MM.1S (cell line): ENCODE results near the gene BAK1.

Experiments
- DNase-seq: peaks from one replicate; pipeline ENCODE4 v3.0.0-alpha.2; 2015
- H2AFZ ChIP-seq: fragments of 300-600 bp; sonication (generic); 2 replicates; pipeline ENCODE4 v1.6.0; 2016; ENCODE audit warnings: antibody characterized with exemption, low read length
- H3F3A ChIP-seq: fragments of 300-600 bp; sonication (generic); 2 replicates; pipeline ENCODE4 v1.6.1; 2016; ENCODE audit warnings: mild to moderate bottlenecking, antibody characterized with exemption, low read length, moderate library complexity, mixed read lengths; ENCODE audit not compliant: insufficient read depth
- H3K27ac ChIP-seq: fragments of 300-600 bp; sonication (generic); 2 replicates; pipeline ENCODE4 v1.5.1; 2016; ENCODE audit warnings: mild to moderate bottlenecking, low read length
- H3K27me3 ChIP-seq: fragments of 300-600 bp; sonication (generic); replicated peaks from 2 replicates; pipeline ENCODE4 v1.6.0; 2016; ENCODE audit warnings: low read length; ENCODE audit not compliant: insufficient read depth
- H3K36me3 ChIP-seq: fragments of 300-600 bp; sonication (generic); replicated peaks from 2 replicates; pipeline ENCODE4 v1.6.1; 2016; ENCODE audit warnings: mild to moderate bottlenecking, low read length, mixed read lengths; ENCODE audit not compliant: insufficient read depth
- H3K4me1 ChIP-seq: fragments of 300-600 bp; sonication (generic); 2 replicates; pipeline ENCODE4 v1.6.1; 2016; ENCODE audit warnings: low read length, mixed read lengths
- H3K4me2 ChIP-seq: fragments of 300-600 bp; sonication (generic); 2 replicates; pipeline ENCODE4 v1.6.0; 2016; ENCODE audit warnings: low read depth, low read length
- H3K4me3 ChIP-seq: fragments of 300-600 bp; sonication (generic); 2 replicates; pipeline ENCODE4 v1.5.1; 2016; ENCODE audit warnings: low read length, mixed read lengths
- H3K79me2 ChIP-seq: fragments of 300-600 bp; sonication (generic); 2 replicates; pipeline ENCODE4 v1.6.1; 2016; ENCODE audit warnings: mixed run types, low read length, mixed read lengths
- H3K9ac ChIP-seq: fragments of 300-600 bp; sonication (generic); 2 replicates; pipeline ENCODE4 v1.6.1; 2016; ENCODE audit warnings: low read length, mixed read lengths
- H3K9me2 ChIP-seq: fragments of 300-600 bp; sonication (generic); replicated peaks from 2 replicates; pipeline ENCODE4 v1.6.1; 2016; ENCODE audit warnings: mild to moderate bottlenecking, low read length, mixed read lengths; ENCODE audit not compliant: insufficient read depth
- H3K9me3 ChIP-seq: fragments of 300-600 bp; sonication (generic); replicated peaks from 2 replicates; pipeline ENCODE4 v1.6.1; 2016; ENCODE audit warnings: mild to moderate bottlenecking, low read length, mixed read lengths; ENCODE audit not compliant: insufficient read depth
- H4K20me1 ChIP-seq: fragments of 300-600 bp; sonication (generic); 2 replicates; pipeline ENCODE4 v1.6.1; 2016; ENCODE audit warnings: mild to moderate bottlenecking, low read length, moderate library complexity, mixed read lengths; ENCODE audit not compliant: insufficient read depth
- CTCF ChIP-seq: fragments of 300-600 bp; sonication (generic); IDR thresholded peaks from 2 replicates; pipeline ENCODE4 v1.5.1; 2016; ENCODE audit warnings: antibody characterized with exemption, low read length, mixed read lengths
- EZH2 ChIP-seq: fragments of 300-600 bp; sonication (generic); optimal IDR thresholded peaks from 2 replicates; pipeline ENCODE3; 2017; ENCODE audit warnings: low read depth, mild to moderate bottlenecking, antibody characterized with exemption, low read length, mixed read lengths
- EZH2phosphoT487 ChIP-seq: fragments of 300-600 bp; sonication (generic); IDR thresholded peaks from 2 replicates; pipeline ENCODE4 v1.6.1; 2018; ENCODE audit warnings: antibody characterized with exemption, low read length

The BAK1 gene

DNA sequence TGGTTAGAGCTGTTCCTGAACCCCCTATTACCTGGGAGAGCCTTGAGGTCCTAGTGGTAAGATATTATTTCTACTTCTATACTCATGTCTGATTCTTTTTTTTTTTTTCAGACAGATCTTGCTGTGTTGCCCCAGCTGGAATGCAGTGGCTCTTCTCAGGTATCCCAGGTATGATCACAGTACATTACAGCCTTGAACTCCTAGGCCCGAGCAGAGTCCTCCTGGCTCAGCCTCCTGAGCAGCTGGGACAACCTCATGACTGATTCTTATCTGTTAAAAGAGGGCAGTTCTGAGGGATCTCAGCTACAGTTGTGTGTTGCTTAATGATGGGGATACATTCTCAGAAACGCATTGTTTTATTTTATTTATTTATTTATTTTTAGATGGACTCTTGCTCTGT lies 30.2 kb downstream of the BAK1 start:
- Histone ChIP-seq H4K20me1 (no peaks in the 10 kb centered on the region), H3K9ac (no peak overlapping the region), H3K27me3 (no peaks in the 10 kb centered on the region), H3F3A (no peaks in the 10 kb centered on the region), H3K9me3 (no peaks in the 10 kb centered on the region), H3K27ac (no peak overlapping the region), H3K4me3 (no peak overlapping the region), H3K36me3 (no peaks in the 10 kb centered on the region), H3K9me2 (no peaks in the 10 kb centered on the region), H3K4me1 (peaks cover 6% of the 10 kb centered on the region; the same call in 1 of the 2 replicates), H2AFZ (no peak overlapping the region), H3K4me2 (no peak overlapping the region), H3K79me2 (no peaks in the 10 kb centered on the region)
- TF ChIP-seq EZH2phosphoT487, result no peak
- TF ChIP-seq CTCF, result no peak
- no peak for TF ChIP-seq EZH2
- DNase-seq, result no peak

GRCh38 chr6:33549196-33549595 lies 30.9 kb downstream of the BAK1 start:
- H3K27ac ChIP-seq, result no peak overlapping the region
- no peak overlapping the region for H3K9ac ChIP-seq
- DNase-seq, result no peak
- no peaks in the 10 kb centered on the region for H3K36me3 ChIP-seq
- no peak overlapping the region for H2AFZ ChIP-seq
- no peaks in the 10 kb centered on the region for H3K9me3 ChIP-seq
- no peaks in the 10 kb centered on the region for H3F3A ChIP-seq
- no peaks in the 10 kb centered on the region for H3K27me3 ChIP-seq
- H3K4me1 ChIP-seq, result peaks cover 6% of the 10 kb centered on the region; the same call in 1 of the 2 replicates
- H3K9me2 ChIP-seq, result no peaks in the 10 kb centered on the region
- H3K79me2 ChIP-seq, result no peaks in the 10 kb centered on the region
- H3K4me3 ChIP-seq, result no peak overlapping the region
- no peak for TF ChIP-seq CTCF
- no peak for TF ChIP-seq EZH2phosphoT487
- TF ChIP-seq EZH2, result no peak
- no peak overlapping the region for H3K4me2 ChIP-seq
- no peaks in the 10 kb centered on the region for H4K20me1 ChIP-seq

GRCh38 chr6:33547499-33547898 lies 32.6 kb downstream of the BAK1 start:
- Histone ChIP-seq H3K4me2 (no peak overlapping the region), H3F3A (no peaks in the 10 kb centered on the region), H2AFZ (no peak overlapping the region), H3K4me1 (peaks cover 6% of the 10 kb centered on the region; the same call in 1 of the 2 replicates), H3K9me3 (no peaks in the 10 kb centered on the region), H3K4me3 (no peak overlapping the region), H3K9ac (no peak overlapping the region), H3K27ac (no peak overlapping the region), H3K36me3 (no peaks in the 10 kb centered on the region), H3K9me2 (no peaks in the 10 kb centered on the region), H4K20me1 (no peaks in the 10 kb centered on the region), H3K27me3 (no peaks in the 10 kb centered on the region), H3K79me2 (no peaks in the 10 kb centered on the region)
- DNase-seq, result no peak
- no peak for TF ChIP-seq EZH2
- no peak for TF ChIP-seq EZH2phosphoT487
- no peak for TF ChIP-seq CTCF
